ENCODE data around the gene AMOTL2. TPM values are rescaled to one million over a fixed set of nuclear protein-coding genes. Genes with fewer than 3 reads are reported as not detected.
A peak's percentile ranks its signal among the peaks of the same experiment; 100 is the strongest.

AMOTL2 gene
- total and polyA plus RNA-seq, 7 donors = 4.0 to 36.6 (median 16.5) TPM

DNA sequence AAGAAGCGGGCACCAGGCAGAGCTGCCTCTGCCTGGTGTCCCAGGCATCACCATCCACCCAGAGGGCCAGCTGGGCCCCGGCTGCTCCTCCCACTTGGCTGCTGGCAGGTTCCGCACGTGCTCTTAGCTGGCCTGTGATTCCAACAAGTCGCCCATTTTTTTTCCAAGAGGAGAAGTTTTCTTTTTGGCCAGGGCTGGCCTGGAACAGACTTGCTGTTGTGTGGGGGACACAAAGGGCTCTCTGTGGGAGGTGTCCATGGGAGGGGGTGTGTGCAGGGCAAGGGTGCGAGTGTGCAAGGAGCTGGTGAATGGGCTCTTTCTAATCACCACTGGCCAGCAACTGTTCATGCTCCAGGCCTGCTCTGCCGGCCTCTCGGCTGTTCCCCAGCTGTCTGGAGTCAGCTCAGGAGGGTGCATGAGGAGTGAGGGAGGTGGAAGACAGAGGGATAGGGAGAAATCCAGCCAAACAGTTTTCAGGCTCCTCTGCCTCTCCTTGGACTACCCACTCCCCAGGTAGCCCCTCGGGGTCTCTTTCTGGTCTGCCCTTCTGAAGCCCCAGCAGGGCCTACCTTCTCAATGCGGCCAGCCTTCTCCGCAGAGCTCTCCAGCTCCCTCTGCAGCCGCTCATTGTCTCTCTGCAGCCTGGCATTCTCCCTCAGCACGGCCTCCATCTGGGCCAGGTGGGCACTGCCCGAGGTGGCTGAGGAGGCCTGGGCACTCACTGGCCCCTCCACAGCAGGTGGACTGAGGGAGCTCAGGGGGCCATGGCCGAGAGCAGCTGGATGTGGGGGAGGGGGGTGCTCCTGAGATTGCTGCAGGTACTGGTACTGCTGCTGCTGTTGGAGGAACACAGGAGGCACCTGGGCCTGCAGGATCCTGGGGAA, 7.1 kb downstream of the AMOTL2 start:
- Histone ChIP-seq H3K4me3 (no peak overlapping the region), H3K27ac (peak overlapping the region; percentile 80), H3K9me3 (no peaks in the 10 kb centered on the region), H3K27me3 (ENCODE audit: insufficient read depth in 3 of 3, low read length in 2 of 3) (no peaks in the 10 kb centered on the region), H3K36me3 (ENCODE audit: insufficient read depth in 1 of 2, low read depth in 1 of 2) (peaks cover 0 to 89% of the 10 kb centered on the region in 2 donors), H3K4me1 (peaks cover 100% of the 10 kb centered on the region)
- DNase-seq = peak; percentile 50 to 83
- 42 to 59% (median 53%) methylated on average over 14 to 15 of the region's 15 CpGs for WGBS, 3 donors
- ATAC-seq = peak in 3 of 4 donors; percentile 22 to 46 (median 31)
- intact Hi-C loops (cut with DNase I) = no loop called here
- TF ChIP-seq, protein P1, sequence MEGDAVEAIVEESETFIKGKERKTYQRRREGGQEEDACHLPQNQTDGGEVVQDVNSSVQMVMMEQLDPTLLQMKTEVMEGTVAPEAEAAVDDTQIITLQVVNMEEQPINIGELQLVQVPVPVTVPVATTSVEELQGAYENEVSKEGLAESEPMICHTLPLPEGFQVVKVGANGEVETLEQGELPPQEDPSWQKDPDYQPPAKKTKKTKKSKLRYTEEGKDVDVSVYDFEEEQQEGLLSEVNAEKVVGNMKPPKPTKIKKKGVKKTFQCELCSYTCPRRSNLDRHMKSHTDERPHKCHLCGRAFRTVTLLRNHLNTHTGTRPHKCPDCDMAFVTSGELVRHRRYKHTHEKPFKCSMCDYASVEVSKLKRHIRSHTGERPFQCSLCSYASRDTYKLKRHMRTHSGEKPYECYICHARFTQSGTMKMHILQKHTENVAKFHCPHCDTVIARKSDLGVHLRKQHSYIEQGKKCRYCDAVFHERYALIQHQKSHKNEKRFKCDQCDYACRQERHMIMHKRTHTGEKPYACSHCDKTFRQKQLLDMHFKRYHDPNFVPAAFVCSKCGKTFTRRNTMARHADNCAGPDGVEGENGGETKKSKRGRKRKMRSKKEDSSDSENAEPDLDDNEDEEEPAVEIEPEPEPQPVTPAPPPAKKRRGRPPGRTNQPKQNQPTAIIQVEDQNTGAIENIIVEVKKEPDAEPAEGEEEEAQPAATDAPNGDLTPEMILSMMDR (IDR thresholded peaks at IDR 0.05) = no peak

DNA sequence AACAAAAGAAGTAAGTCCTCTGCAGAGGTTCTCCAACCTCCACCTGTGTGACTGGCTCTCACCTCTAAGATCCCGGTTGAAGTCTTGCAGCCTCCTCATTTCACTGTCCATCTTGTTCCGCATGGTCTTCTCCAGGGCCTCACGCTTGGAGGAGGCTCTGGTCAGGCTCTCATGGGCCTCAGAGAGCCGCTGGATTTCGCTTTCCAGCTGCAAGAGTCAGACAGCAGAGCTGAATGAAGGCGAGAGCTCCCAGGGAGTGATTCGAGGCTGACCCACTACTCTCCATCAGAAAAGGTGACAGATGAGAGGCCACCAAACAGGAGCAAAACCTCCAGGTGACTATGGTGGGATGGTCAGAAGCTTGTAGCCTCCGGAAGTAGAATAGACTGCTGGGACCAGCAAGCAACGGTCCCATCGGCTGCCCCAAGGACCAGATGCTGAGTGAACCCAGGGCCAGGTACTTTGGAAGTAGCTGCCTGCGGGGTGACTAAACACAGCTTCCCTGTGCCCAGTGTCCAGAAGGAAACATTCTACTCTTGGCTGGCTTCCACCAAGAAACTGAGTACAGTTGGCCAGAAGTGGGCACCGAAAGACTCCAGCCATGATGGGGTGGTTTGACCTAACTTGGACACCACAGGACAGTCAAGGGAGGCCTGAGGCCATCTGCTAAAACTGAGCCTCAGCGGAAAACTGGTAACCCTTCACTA, 7.9 kb downstream of the AMOTL2 start:
- H3K27me3 ChIP-seq (ENCODE audit: insufficient read depth in 3 of 3, low read length in 2 of 3) = no peaks in the 10 kb centered on the region
- H3K4me3 ChIP-seq = no peak overlapping the region
- H3K9me3 ChIP-seq = no peaks in the 10 kb centered on the region
- ATAC-seq = peak in 3 of 4 donors; percentile 0 to 3 (median 2)
- WGBS, 3 donors = 72 to 75% (median 74%) methylated on average over 13 of the region's 13 CpGs
- H3K36me3 ChIP-seq (ENCODE audit: insufficient read depth in 1 of 2, low read depth in 1 of 2) = peaks cover 0 to 93% of the 10 kb centered on the region in 2 donors
- DNase-seq = peak in 1 of 2 donors; percentile 52
- peak overlapping the region; percentile 80 for H3K27ac ChIP-seq
- intact Hi-C loops (cut with DNase I) = no loop called here
- TF ChIP-seq, protein P1 (IDR thresholded peaks at IDR 0.05) = no peak
- peaks cover 100% of the 10 kb centered on the region for H3K4me1 ChIP-seq

DNA sequence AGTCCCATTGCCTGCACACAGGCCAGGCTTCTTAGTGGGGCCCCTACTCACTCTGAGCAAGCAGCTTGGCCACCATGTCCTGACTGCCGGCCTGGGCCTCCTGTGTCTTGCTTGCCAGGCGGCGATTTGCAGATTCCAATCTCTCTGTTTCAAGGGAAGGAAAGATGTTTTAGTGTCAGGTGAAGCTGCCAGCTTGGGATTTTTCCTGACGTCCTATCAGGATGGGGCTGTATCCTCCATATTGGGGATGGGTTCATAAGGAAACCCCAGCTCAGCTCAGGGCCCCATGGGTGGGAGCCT, 8.5 kb downstream of the AMOTL2 start:
- WGBS, 3 donors = 83 to 94% (median 89%) methylated on average over 4 of the region's 4 CpGs
- no peak for DNase-seq
- peaks cover 0 to 93% of the 10 kb centered on the region in 2 donors for H3K36me3 ChIP-seq (ENCODE audit: insufficient read depth in 1 of 2, low read depth in 1 of 2)
- no peaks in the 10 kb centered on the region for H3K9me3 ChIP-seq
- intact Hi-C loops (cut with DNase I) = no loop called here
- H3K4me1 ChIP-seq = peaks cover 100% of the 10 kb centered on the region
- H3K27ac ChIP-seq = peak overlapping the region; percentile 19
- no peak for ATAC-seq
- H3K4me3 ChIP-seq = no peak overlapping the region
- no peaks in the 10 kb centered on the region for H3K27me3 ChIP-seq (ENCODE audit: insufficient read depth in 3 of 3, low read length in 2 of 3)
- TF ChIP-seq, protein P1 (IDR thresholded peaks at IDR 0.05) = no peak

DNA sequence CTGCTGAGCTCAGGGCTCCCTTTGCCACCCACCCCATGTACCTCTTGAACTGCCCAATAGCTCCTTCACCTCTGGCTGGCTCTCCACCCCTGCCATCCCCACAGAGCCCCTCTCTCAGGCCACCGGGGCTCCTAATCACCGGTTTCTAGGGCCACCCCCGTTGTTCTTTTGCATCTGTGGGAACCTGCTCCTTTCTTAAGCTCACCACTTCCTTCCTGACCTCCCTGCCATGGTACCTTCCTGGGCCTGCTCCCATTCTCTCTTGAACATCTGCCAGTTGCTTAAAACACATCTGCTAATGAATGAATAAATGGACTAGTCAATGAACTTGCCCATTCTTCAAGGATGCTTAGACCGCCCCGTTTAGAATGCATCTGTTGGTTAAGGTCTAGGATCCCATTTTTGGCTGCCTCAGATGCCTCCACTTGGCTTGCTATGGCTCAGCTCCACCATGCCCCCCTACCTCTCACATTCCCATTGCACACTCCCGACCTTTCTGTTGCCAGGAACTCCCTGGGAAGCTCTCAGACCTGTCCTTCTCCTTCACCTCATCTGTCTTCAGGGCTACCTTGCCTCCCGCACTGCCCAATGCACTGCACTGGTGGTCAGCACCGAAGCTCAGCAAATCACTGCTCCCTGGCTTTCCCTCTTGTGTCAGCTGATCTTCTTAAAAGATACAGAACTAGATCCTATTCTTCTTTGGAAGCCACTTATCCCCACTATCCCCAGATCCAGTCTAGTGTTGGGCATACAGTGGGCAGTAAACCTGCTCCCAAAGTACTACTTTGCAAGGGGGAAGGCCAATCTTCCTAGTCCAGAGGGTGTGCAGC, 9.1 kb downstream of the AMOTL2 start:
- Histone ChIP-seq H3K36me3 (ENCODE audit: insufficient read depth in 1 of 2, low read depth in 1 of 2) (peaks cover 0 to 93% of the 10 kb centered on the region in 2 donors), H3K27me3 (ENCODE audit: insufficient read depth in 3 of 3, low read length in 2 of 3) (no peaks in the 10 kb centered on the region), H3K4me3 (no peak overlapping the region), H3K4me1 (peaks cover 100% of the 10 kb centered on the region), H3K9me3 (no peaks in the 10 kb centered on the region), H3K27ac (peak overlapping the region; percentile 78)
- ATAC-seq (no peak), DNase-seq (no peak)
- TF ChIP-seq, protein P1 (IDR thresholded peaks at IDR 0.05) = no peak
- 47 to 65% (median 63%) methylated on average over 8 of the region's 8 CpGs for WGBS, 3 donors
- intact Hi-C loops (cut with DNase I) = no loop called here
